SK-N-SH (cell line): ENCODE measurements around the gene CUX1.

Experiments
- CHD2 ChIP-seq: fragments of 150-350 bp; IDR thresholded peaks from 2 replicates; pipeline ENCODE4 v1.6.1; 2018; ENCODE audit warnings: low read length; ENCODE audit not compliant: partially characterized antibody
- EZH2phosphoT487 ChIP-seq: fragments of 200-600 bp; sonication (generic); IDR thresholded peaks from 2 replicates; pipeline ENCODE4 v1.6.1; 2017; ENCODE audit warnings: low read depth, mixed run types, mild to moderate bottlenecking, antibody characterized with exemption, moderate library complexity, borderline replicate concordance
- FOXJ3 ChIP-seq: sonication (generic); formaldehyde crosslinking; IDR thresholded peaks from 2 replicates; pipeline ENCODE4 v1.5.1; 2020; ENCODE audit warnings: mild to moderate bottlenecking, missing genetic modification reagents
- NFIC ChIP-seq: IDR thresholded peaks from 2 replicates; pipeline ENCODE4 v1.4.0; 2012; ENCODE audit warnings: borderline replicate concordance
- PBX3 ChIP-seq: IDR thresholded peaks from 2 replicates; pipeline ENCODE4; 2012
- RAD21 ChIP-seq: IDR thresholded peaks from 2 replicates; pipeline ENCODE4 v1.6.1; 2012; ENCODE audit warnings: mild to moderate bottlenecking, low read length
- SIN3A ChIP-seq: IDR thresholded peaks from 2 replicates; pipeline ENCODE4 v1.6.1; 2012; ENCODE audit warnings: low read depth, mild to moderate bottlenecking, low read length, moderate library complexity, borderline replicate concordance
- TF ChIP-seq, protein P1 (sequence below): fragments of 200-600 bp; sonication (generic); IDR thresholded peaks from 2 replicates; pipeline ENCODE4 v1.6.1; 2017; ENCODE audit warnings: antibody characterized with exemption, mild to moderate bottlenecking, moderate library complexity
- TF ChIP-seq, protein P2 (sequence below): IDR thresholded peaks from 2 replicates; pipeline ENCODE4 v1.6.1; 2012; ENCODE audit warnings: mild to moderate bottlenecking, low read depth, low read length, moderate library complexity

- TF ChIP-seq NFIC (peak; percentile 92), FOXJ3 (CRISPR knock-in tag) (no peak), RAD21 (peak; percentile 45; the same call in 1 of the 2 replicates), SIN3A (peak; percentile 86; the same call in 1 of the 2 replicates), PBX3 (peak; percentile 98), CHD2 (no peak), EZH2phosphoT487 (no peak)
- TF ChIP-seq, protein P1, sequence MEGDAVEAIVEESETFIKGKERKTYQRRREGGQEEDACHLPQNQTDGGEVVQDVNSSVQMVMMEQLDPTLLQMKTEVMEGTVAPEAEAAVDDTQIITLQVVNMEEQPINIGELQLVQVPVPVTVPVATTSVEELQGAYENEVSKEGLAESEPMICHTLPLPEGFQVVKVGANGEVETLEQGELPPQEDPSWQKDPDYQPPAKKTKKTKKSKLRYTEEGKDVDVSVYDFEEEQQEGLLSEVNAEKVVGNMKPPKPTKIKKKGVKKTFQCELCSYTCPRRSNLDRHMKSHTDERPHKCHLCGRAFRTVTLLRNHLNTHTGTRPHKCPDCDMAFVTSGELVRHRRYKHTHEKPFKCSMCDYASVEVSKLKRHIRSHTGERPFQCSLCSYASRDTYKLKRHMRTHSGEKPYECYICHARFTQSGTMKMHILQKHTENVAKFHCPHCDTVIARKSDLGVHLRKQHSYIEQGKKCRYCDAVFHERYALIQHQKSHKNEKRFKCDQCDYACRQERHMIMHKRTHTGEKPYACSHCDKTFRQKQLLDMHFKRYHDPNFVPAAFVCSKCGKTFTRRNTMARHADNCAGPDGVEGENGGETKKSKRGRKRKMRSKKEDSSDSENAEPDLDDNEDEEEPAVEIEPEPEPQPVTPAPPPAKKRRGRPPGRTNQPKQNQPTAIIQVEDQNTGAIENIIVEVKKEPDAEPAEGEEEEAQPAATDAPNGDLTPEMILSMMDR, result peak; percentile 17; the same call in 1 of the 2 replicates
- TF ChIP-seq, protein P2, sequence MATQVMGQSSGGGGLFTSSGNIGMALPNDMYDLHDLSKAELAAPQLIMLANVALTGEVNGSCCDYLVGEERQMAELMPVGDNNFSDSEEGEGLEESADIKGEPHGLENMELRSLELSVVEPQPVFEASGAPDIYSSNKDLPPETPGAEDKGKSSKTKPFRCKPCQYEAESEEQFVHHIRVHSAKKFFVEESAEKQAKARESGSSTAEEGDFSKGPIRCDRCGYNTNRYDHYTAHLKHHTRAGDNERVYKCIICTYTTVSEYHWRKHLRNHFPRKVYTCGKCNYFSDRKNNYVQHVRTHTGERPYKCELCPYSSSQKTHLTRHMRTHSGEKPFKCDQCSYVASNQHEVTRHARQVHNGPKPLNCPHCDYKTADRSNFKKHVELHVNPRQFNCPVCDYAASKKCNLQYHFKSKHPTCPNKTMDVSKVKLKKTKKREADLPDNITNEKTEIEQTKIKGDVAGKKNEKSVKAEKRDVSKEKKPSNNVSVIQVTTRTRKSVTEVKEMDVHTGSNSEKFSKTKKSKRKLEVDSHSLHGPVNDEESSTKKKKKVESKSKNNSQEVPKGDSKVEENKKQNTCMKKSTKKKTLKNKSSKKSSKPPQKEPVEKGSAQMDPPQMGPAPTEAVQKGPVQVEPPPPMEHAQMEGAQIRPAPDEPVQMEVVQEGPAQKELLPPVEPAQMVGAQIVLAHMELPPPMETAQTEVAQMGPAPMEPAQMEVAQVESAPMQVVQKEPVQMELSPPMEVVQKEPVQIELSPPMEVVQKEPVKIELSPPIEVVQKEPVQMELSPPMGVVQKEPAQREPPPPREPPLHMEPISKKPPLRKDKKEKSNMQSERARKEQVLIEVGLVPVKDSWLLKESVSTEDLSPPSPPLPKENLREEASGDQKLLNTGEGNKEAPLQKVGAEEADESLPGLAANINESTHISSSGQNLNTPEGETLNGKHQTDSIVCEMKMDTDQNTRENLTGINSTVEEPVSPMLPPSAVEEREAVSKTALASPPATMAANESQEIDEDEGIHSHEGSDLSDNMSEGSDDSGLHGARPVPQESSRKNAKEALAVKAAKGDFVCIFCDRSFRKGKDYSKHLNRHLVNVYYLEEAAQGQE, result peak; percentile 63
Measured at GRCh38 chr7:101882595-101883564, 65.5 kb downstream of the CUX1 start.
